Lung (tissue), 12 donors: Measurements from ENCODE around the gene LRRC8E. TPM values are rescaled to one million over a fixed set of nuclear protein-coding genes. Genes with fewer than 3 reads are reported as not detected.

ENCODE experiments used
- ATAC-seq: fragments of 200-7000 bp; cut with Tn5 transposase; one replicate; pipeline ENCODE4 v1.9.1; 2020; ENCODE audit warnings: moderate number of reproducible peaks; ENCODE audit not compliant: insufficient read depth, low FRiP score
- DNase-seq, 3 donors: peaks; one replicate each; pipeline ENCODE4 v3.0.0-alpha.2; 2013 to 2017
- H3K27ac ChIP-seq, 2 donors: one replicate each; pipeline ENCODE4 v1.5.1; 2013; ENCODE audit warnings: mild to moderate bottlenecking in 2 of 2, moderate library complexity in 2 of 2, control low read depth in 1 of 2, inconsistent platforms in 1 of 2, low read depth in 1 of 2, low read length in 1 of 2
- H3K27me3 ChIP-seq, 3 donors: one replicate each; pipeline ENCODE4 v1.5.1; 2013; ENCODE audit warnings: low read length in 2 of 3; ENCODE audit not compliant: control insufficient read depth in 3 of 3, insufficient read depth in 3 of 3
- H3K36me3 ChIP-seq, 4 donors: one replicate each; pipeline ENCODE4 v1.5.1; 2013; ENCODE audit warnings: low read length in 4 of 4, mild to moderate bottlenecking in 1 of 4, moderate library complexity in 1 of 4; ENCODE audit not compliant: control insufficient read depth in 4 of 4, insufficient read depth in 4 of 4
- H3K4me1 ChIP-seq, 5 donors: one replicate each; pipeline ENCODE4 v1.5.1; 2013; ENCODE audit warnings: low read length in 5 of 5, mild to moderate bottlenecking in 2 of 5, moderate library complexity in 1 of 5; ENCODE audit not compliant: control insufficient read depth in 5 of 5, insufficient read depth in 5 of 5
- H3K4me3 ChIP-seq: one replicate; pipeline ENCODE4 v1.5.1; 2013; ENCODE audit warnings: mild to moderate bottlenecking, control low read depth, moderate library complexity
- H3K9ac ChIP-seq, 2 donors: one replicate each; pipeline ENCODE4 v1.5.1; 2013; ENCODE audit warnings: low read length in 2 of 2, control low read depth in 1 of 2; ENCODE audit not compliant: insufficient read depth in 1 of 2
- H3K9me3 ChIP-seq, 4 donors: one replicate each; pipeline ENCODE4 v1.5.1; 2013; ENCODE audit warnings: low read length in 3 of 4, mild to moderate bottlenecking in 1 of 4, moderate library complexity in 1 of 4; ENCODE audit not compliant: control insufficient read depth in 4 of 4, insufficient read depth in 3 of 4
- WGBS, 2 donors: extraction: QIAGEN DNeasy Blood & Tissue Kit; methylation state at CpG; one replicate each; pipeline ENCODE4 v1.1.7; 2013; 5-methylcytosine and 5-hydroxymethylcytosine counted together
- polyA plus RNA-seq, 2 donors: library from polyadenylated mRNA; stranded (reverse); fragments of 200-250 nt; gene quantifications; one replicate each; pipeline ENCODE4 v1.2.1, GENCODE V29; 2013
- total RNA-seq, 2 donors: library from RNA; depleted of rRNA in 1 of 2; stranded (reverse); fragments of >200 nt in 1 of 2; gene quantifications; one replicate each; pipeline ENCODE4 v1.2.1, GENCODE V29; 2014 to 2021
- TF ChIP-seq, protein P1 (sequence below): IDR thresholded peaks from 2 replicates; pipeline ENCODE4 v1.5.1; 2012; ENCODE audit warnings: mild to moderate bottlenecking; ENCODE audit errors: control extremely low read depth, extremely low read depth
- donor health status: control.
- donor health status: control.
- donor health status: Bipolar disorder and iron deficiency.
- donor health status: healthy.
- donor health status: DM: yes; HTN: yes; CAD: no.

The LRRC8E gene
- total and polyA plus RNA-seq, 4 donors: 3.7 to 8.6 (median 5.3) TPM

GRCh38 chr19:7921302-7921966 is 33.1 kb downstream of the LRRC8E start:
- no peak for ATAC-seq
- Histone ChIP-seq H3K9ac (no peak overlapping the region), H3K4me3 (peak overlapping the region; percentile 48), H3K4me1 (peaks cover 0 to 32% (median 20%) of the 10 kb centered on the region in 5 donors), H3K27ac (peak overlapping the region; percentile 4 to 89), H3K9me3 (no peaks in the 10 kb centered on the region), H3K36me3 (peaks cover 0 to 15% (median 8%) of the 10 kb centered on the region in 4 donors), H3K27me3 (peaks cover 0 to 26% (median 15%) of the 10 kb centered on the region in 3 donors)
- DNase-seq: no peak
- TF ChIP-seq, protein P1, sequence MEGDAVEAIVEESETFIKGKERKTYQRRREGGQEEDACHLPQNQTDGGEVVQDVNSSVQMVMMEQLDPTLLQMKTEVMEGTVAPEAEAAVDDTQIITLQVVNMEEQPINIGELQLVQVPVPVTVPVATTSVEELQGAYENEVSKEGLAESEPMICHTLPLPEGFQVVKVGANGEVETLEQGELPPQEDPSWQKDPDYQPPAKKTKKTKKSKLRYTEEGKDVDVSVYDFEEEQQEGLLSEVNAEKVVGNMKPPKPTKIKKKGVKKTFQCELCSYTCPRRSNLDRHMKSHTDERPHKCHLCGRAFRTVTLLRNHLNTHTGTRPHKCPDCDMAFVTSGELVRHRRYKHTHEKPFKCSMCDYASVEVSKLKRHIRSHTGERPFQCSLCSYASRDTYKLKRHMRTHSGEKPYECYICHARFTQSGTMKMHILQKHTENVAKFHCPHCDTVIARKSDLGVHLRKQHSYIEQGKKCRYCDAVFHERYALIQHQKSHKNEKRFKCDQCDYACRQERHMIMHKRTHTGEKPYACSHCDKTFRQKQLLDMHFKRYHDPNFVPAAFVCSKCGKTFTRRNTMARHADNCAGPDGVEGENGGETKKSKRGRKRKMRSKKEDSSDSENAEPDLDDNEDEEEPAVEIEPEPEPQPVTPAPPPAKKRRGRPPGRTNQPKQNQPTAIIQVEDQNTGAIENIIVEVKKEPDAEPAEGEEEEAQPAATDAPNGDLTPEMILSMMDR: no peak
- WGBS, 2 donors: 48 to 51% methylated on average over 17 of the region's 17 CpGs

DNA sequence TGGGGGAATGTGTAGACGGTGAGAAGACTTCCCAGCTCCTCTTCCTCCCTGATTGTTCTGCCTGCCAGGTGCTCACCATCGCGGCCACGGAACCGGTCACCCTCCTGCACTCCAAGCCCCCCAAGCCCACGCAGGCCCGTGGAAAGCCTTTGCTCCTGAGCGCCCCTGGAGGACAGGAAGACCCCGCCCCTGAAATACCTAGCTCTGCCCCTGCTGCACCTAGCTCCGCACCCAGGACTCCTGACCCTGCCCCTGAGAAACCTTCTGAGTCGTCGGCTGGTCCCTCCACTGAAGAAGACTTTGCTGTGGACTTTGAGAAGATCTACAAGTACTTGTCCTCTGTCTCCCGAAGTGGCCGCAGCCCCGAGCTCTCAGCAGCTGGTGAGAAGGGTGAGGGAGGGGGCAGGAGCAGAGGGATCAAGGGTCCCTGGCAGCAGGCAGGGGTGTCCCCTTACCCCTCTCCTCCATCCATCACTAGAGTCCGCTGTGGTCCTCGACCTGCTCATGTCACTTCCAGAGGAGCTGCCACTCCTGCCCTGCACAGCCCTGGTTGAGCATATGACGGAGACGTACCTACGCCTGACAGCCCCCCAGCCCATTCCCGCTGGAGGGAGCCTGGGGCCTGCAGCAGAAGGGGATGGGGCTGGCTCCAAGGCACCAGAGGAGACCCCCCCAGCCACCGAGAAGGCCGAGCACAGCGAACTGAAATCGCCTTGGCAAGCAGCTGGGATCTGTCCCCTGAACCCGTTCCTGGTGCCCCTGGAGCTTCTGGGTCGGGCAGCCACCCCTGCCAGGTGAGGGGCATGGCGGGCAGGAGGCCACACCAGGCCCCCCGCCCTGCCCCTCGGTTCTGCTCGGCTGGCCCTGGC is 33.9 kb downstream of the LRRC8E start:
- no peak for ATAC-seq
- peaks cover 0 to 18% (median 8%) of the 10 kb centered on the region in 4 donors for H3K36me3 ChIP-seq
- TF ChIP-seq, protein P1: no peak
- no peak for DNase-seq
- WGBS, 2 donors: 93 to 94% methylated on average over 31 of the region's 31 CpGs
- no peak overlapping the region for H3K4me3 ChIP-seq
- H3K9me3 ChIP-seq: no peaks in the 10 kb centered on the region
- H3K27me3 ChIP-seq: peaks cover 0 to 22% (median 11%) of the 10 kb centered on the region in 3 donors
- no peak overlapping the region for H3K27ac ChIP-seq
- peaks cover 0 to 30% (median 17%) of the 10 kb centered on the region in 5 donors for H3K4me1 ChIP-seq
- no peak overlapping the region for H3K9ac ChIP-seq

DNA sequence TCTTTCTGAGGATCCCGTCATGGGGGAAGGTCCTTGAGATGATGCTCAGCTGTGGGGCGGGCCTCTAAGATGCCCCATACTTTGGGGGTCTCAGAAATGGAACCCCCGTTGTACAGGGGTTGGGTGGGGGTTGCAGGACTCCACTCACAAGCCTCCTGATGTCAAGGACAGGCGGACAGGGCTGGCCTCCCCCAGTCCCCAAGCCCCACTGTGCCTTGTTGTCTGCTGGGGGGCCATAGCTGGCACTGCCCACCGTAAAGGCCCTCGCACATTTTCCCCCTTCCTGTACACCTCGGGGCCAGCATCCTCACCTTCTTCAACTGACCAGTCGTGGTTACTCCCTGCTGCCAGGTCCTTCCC is 34.5 kb downstream of the LRRC8E start:
- Histone ChIP-seq H3K36me3 (peaks cover 0 to 18% (median 8%) of the 10 kb centered on the region in 4 donors), H3K4me3 (no peak overlapping the region), H3K27ac (no peak overlapping the region), H3K9ac (no peak overlapping the region), H3K4me1 (peaks cover 0 to 25% (median 17%) of the 10 kb centered on the region in 5 donors), H3K27me3 (peaks cover 0 to 20% (median 8%) of the 10 kb centered on the region in 3 donors), H3K9me3 (no peaks in the 10 kb centered on the region)
- TF ChIP-seq, protein P1: no peak
- ATAC-seq: no peak
- 89 to 93% methylated on average over 8 of the region's 8 CpGs for WGBS, 2 donors
- DNase-seq: no peak
